ENCODE data around the gene SLC38A4.
"Not testable (repeated sequence)": the region's sequence is repeated elsewhere in the genome, so short reads cannot be mapped to it uniquely, and the experiment has no call there.

Gene SLC38A4

GRCh38 chr12:46774322-46774633 lies 51.5 kb downstream of the SLC38A4 start:
- DNase-seq (ENCODE audit: low spot score): no peak

GRCh38 chr12:46773586-46774321 lies 52.0 kb downstream of the SLC38A4 start:
- DNase-seq (ENCODE audit: low spot score): no peak

GRCh38 chr12:46771268-46771827 lies 54.4 kb downstream of the SLC38A4 start:
- DNase-seq (ENCODE audit: low spot score): no peak

- DNase-seq (ENCODE audit: low spot score): no peak
These were observed 55.2 kb downstream of the SLC38A4 start for GRCh38 chr12:46770501-46771183.

GRCh38 chr12:46764005-46764404 lies 61.8 kb downstream of the SLC38A4 start:
- no peak for DNase-seq (ENCODE audit: low spot score)

- no peak for DNase-seq (ENCODE audit: low spot score)
These were observed 62.6 kb downstream of the SLC38A4 start for GRCh38 chr12:46763230-46763629.

- no peak for DNase-seq (ENCODE audit: low spot score)
These were observed 71.2 kb downstream of the SLC38A4 start for GRCh38 chr12:46754550-46754949.

GRCh38 chr12:46752396-46752795 lies 73.4 kb downstream of the SLC38A4 start:
- no peak for DNase-seq (ENCODE audit: low spot score)

- DNase-seq (ENCODE audit: low spot score): no peak
These were observed 74.6 kb downstream of the SLC38A4 start for GRCh38 chr12:46751173-46751572.

- no peak for DNase-seq (ENCODE audit: low spot score)
These were observed 76.5 kb downstream of the SLC38A4 start for GRCh38 chr12:46749322-46749721.

GRCh38 chr12:46744283-46744682 lies 81.5 kb downstream of the SLC38A4 start:
- DNase-seq (ENCODE audit: low spot score): no peak

GRCh38 chr12:46743456-46743855 lies 82.3 kb downstream of the SLC38A4 start:
- DNase-seq (ENCODE audit: low spot score): no peak

- DNase-seq (ENCODE audit: low spot score): not testable (repeated sequence)
These were observed 83.5 kb downstream of the SLC38A4 start for GRCh38 chr12:46742271-46742670.

GRCh38 chr12:46725332-46725731 lies 100.5 kb downstream of the SLC38A4 start:
- DNase-seq (ENCODE audit: low spot score): no peak

- no peak for DNase-seq (ENCODE audit: low spot score)
These were observed 102.0 kb downstream of the SLC38A4 start for GRCh38 chr12:46723629-46724419.

GRCh38 chr12:46722394-46723185 lies 103.2 kb downstream of the SLC38A4 start:
- peak; percentile 16 for DNase-seq (ENCODE audit: low spot score)

- no peak for DNase-seq (ENCODE audit: low spot score)
These were observed 107.3 kb downstream of the SLC38A4 start for GRCh38 chr12:46718495-46718894.

GRCh38 chr12:46717868-46718267 lies 107.9 kb downstream of the SLC38A4 start:
- no peak for DNase-seq (ENCODE audit: low spot score)

- no peak for DNase-seq (ENCODE audit: low spot score)
These were observed 108.6 kb downstream of the SLC38A4 start for GRCh38 chr12:46717159-46717558.

All from cerebellar cortex (tissue), 1 donor.